Neural cell (in vitro differentiated cells): Measurements from ENCODE around the gene SLC35B2. TPM values are rescaled to one million over a fixed set of nuclear protein-coding genes. Genes with fewer than 3 reads are reported as not detected.

Experiments
- H2AFZ ChIP-seq: fragments of 200-600, 300-800 bp; sonication (generic), shearing (Covaris generic); 2 replicates; pipeline ENCODE4 v1.6.0; 2014; ENCODE audit warnings: low read depth, mild to moderate bottlenecking, antibody characterized with exemption, low read length, moderate library complexity
- H3F3A ChIP-seq: fragments of 200-600 bp; shearing (Covaris generic); 2 replicates; pipeline ENCODE4 v1.6.1; 2016; ENCODE audit warnings: mild to moderate bottlenecking, moderate library complexity, mixed read lengths, antibody characterized with exemption, low read length; ENCODE audit not compliant: insufficient read depth, poor library complexity, severe bottlenecking
- H3K27ac ChIP-seq: fragments of 200-600, 300-800 bp; sonication (generic), shearing (Covaris generic); 2 replicates; pipeline ENCODE4 v1.5.1; 2014; ENCODE audit warnings: mild to moderate bottlenecking, low read length, moderate library complexity
- H3K27me3 ChIP-seq: fragments of 300-800, 200-600 bp; sonication (generic), shearing (Covaris generic); 2 replicates; pipeline ENCODE4 v1.6.0; 2014; ENCODE audit warnings: mild to moderate bottlenecking, low read depth, low read length, moderate library complexity; ENCODE audit not compliant: insufficient read depth
- H3K36me3 ChIP-seq: fragments of 300-800, 200-600 bp; sonication (generic), shearing (Covaris generic); 2 replicates; pipeline ENCODE4 v1.5.1; 2014; ENCODE audit warnings: mild to moderate bottlenecking, antibody characterized with exemption, low read length, moderate library complexity; ENCODE audit not compliant: insufficient read depth
- H3K4me2 ChIP-seq: fragments of 300-800, 200-600 bp; sonication (generic), shearing (Covaris generic); 2 replicates; pipeline ENCODE4 v1.6.0; 2014; ENCODE audit warnings: mild to moderate bottlenecking, low read length
- H3K4me3 ChIP-seq: fragments of 300-800, 200-600 bp; sonication (generic), shearing (Covaris generic); 2 replicates; pipeline ENCODE4 v1.5.1; 2014; ENCODE audit warnings: mild to moderate bottlenecking, low read length, moderate library complexity
- H3K79me2 ChIP-seq: fragments of 200-600 bp; shearing (Covaris generic); replicated peaks from 2 replicates; pipeline ENCODE4 v1.6.0; 2014; ENCODE audit warnings: mild to moderate bottlenecking, low read length, moderate library complexity; ENCODE audit not compliant: insufficient read depth
- H3K9ac ChIP-seq: fragments of 300-800, 200-600 bp; sonication (generic), shearing (Covaris generic); 2 replicates; pipeline ENCODE4 v1.6.1; 2016; ENCODE audit warnings: mild to moderate bottlenecking, low read length, mixed read lengths
- H3K9me2 ChIP-seq: fragments of 200-600 bp; shearing (Covaris generic); 2 replicates; pipeline ENCODE4 v1.6.1; 2016; ENCODE audit warnings: mild to moderate bottlenecking, low read length, mixed read lengths; ENCODE audit not compliant: insufficient read depth
- H3K9me3 ChIP-seq: fragments of 200-600, 300-800 bp; sonication (generic), shearing (Covaris generic); 2 replicates; pipeline ENCODE4 v1.6.1; 2016; ENCODE audit warnings: mild to moderate bottlenecking, mixed run types, low read length, moderate library complexity, mixed read lengths
- H4K20me1 ChIP-seq: fragments of 200-600 bp; shearing (Covaris generic); 2 replicates; pipeline ENCODE4 v1.6.1; 2016; ENCODE audit warnings: mild to moderate bottlenecking, mixed run types; ENCODE audit not compliant: insufficient read depth
- EP300 ChIP-seq: fragments of 450-650 bp; conservative IDR thresholded peaks from 2 replicates; pipeline ENCODE4 v1.6.1; 2014; ENCODE audit warnings: antibody characterized with exemption, mild to moderate bottlenecking, moderate library complexity; ENCODE audit not compliant: poor library complexity, severe bottlenecking
- EZH2 ChIP-seq: fragments of 200-600, 300-800 bp; shearing (Covaris generic), sonication (generic); IDR thresholded peaks from 2 replicates; pipeline ENCODE4 v1.6.1; 2014; ENCODE audit warnings: antibody characterized with exemption, low read length, borderline replicate concordance, mild to moderate bottlenecking; ENCODE audit not compliant: insufficient read depth, poor library complexity, severe bottlenecking
- MXI1 ChIP-seq: fragments of 450-650 bp; conservative IDR thresholded peaks from 2 replicates; pipeline ENCODE4 v1.6.1; 2014; ENCODE audit warnings: antibody characterized with exemption, mild to moderate bottlenecking; ENCODE audit not compliant: poor library complexity, severe bottlenecking
- POLR2AphosphoS5 ChIP-seq: IDR thresholded peaks from 2 replicates; pipeline ENCODE4 v1.6.1; 2012
- RAD21 ChIP-seq: fragments of 450-650 bp; conservative IDR thresholded peaks from 2 replicates; pipeline ENCODE4 v1.6.1; 2014; ENCODE audit warnings: antibody characterized with exemption, mild to moderate bottlenecking, moderate library complexity
- SMC3 ChIP-seq: fragments of 450-650 bp; conservative IDR thresholded peaks from 2 replicates; pipeline ENCODE4 v1.6.1; 2014; ENCODE audit warnings: antibody characterized with exemption, mild to moderate bottlenecking, moderate library complexity; ENCODE audit not compliant: poor library complexity
- TAF1 ChIP-seq: IDR thresholded peaks from 2 replicates; pipeline ENCODE4 v1.6.1; 2012; ENCODE audit warnings: low read depth
- polyA plus RNA-seq: library from polyadenylated mRNA; depleted of rRNA; stranded (reverse); fragments of >200 nt; gene quantifications from 2 replicates; pipeline ENCODE4 v1.2.3, GENCODE V29; 2014
- TF ChIP-seq, protein P1 (sequence below): IDR thresholded peaks from 2 replicates; pipeline ENCODE4 v1.6.1; 2012; ENCODE audit warnings: borderline replicate concordance
- TF ChIP-seq, protein P2 (sequence below): fragments of 450-650 bp; IDR thresholded peaks from 2 replicates; pipeline ENCODE4 v1.5.1; 2014; ENCODE audit warnings: antibody characterized with exemption, mild to moderate bottlenecking, moderate library complexity; ENCODE audit not compliant: poor library complexity, severe bottlenecking

Gene SLC35B2
- polyA plus RNA-seq, 1 donor from 2014 or later = 44.5 TPM

DNA sequence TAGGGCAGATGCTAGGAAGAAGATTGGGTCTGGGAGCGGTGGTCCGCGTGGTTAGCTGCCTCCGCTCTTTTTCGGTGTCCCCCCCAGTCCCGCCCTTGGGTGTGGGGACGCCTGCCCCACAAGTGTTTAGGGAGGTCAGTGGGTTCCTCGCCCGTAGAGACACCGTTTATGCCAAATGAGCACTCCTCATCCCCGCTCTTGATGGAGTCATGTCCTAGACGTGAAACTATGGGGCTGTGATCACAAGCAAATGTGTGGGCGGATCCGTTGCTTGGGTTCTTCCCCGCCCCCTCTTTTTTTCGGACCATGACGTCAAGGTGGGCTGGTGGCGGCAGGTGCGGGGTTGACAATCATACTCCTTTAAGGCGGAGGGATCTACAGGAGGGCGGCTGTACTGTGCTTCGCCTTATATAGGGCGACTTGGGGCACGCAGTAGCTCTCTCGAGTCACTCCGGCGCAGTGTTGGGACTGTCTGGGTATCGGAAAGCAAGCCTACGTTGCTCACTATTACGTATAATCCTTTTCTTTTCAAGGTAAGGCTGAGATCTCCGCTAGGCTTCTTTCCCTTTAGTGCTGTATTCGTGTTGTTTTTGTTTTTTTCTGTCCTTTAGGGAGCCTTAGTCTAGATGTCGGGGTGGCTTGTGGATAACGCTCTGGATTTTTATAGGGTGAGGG is 10.5 kb downstream of the SLC35B2 start, which contains the start of gene HSP90AB1:
HSP90AB1 (plus strand) TSS at position 439 of the 675 bp plus-strand sequence. CDS start 1,529 bp downstream, outside the sequence.
- Histone ChIP-seq H2AFZ (peak within 1 kb of the TSS; percentile 96), H3K4me2 (peak within 1 kb of the TSS; percentile 81), H3K9me2 (no peaks in the 10 kb centered on the region), H3K79me2 (peaks cover 43% of the 10 kb centered on the region), H3K36me3 (peaks cover 14% of the 10 kb centered on the region), H3K9ac (peak within 1 kb of the TSS; percentile 93), H3K9me3 (no peaks in the 10 kb centered on the region), H3F3A (no peaks in the 10 kb centered on the region), H4K20me1 (peaks cover 5% of the 10 kb centered on the region), H3K27me3 (no peaks in the 10 kb centered on the region), H3K27ac (peak within 1 kb of the TSS; percentile 94), H3K4me3 (peak within 1 kb of the TSS; percentile 99)
- TF ChIP-seq EZH2 (no peak), POLR2AphosphoS5 (peak; percentile 100), SMC3 (no peak), EP300 (no peak), MXI1 (no peak), TAF1 (peak; percentile 95), RAD21 (no peak)
- TF ChIP-seq, protein P1, sequence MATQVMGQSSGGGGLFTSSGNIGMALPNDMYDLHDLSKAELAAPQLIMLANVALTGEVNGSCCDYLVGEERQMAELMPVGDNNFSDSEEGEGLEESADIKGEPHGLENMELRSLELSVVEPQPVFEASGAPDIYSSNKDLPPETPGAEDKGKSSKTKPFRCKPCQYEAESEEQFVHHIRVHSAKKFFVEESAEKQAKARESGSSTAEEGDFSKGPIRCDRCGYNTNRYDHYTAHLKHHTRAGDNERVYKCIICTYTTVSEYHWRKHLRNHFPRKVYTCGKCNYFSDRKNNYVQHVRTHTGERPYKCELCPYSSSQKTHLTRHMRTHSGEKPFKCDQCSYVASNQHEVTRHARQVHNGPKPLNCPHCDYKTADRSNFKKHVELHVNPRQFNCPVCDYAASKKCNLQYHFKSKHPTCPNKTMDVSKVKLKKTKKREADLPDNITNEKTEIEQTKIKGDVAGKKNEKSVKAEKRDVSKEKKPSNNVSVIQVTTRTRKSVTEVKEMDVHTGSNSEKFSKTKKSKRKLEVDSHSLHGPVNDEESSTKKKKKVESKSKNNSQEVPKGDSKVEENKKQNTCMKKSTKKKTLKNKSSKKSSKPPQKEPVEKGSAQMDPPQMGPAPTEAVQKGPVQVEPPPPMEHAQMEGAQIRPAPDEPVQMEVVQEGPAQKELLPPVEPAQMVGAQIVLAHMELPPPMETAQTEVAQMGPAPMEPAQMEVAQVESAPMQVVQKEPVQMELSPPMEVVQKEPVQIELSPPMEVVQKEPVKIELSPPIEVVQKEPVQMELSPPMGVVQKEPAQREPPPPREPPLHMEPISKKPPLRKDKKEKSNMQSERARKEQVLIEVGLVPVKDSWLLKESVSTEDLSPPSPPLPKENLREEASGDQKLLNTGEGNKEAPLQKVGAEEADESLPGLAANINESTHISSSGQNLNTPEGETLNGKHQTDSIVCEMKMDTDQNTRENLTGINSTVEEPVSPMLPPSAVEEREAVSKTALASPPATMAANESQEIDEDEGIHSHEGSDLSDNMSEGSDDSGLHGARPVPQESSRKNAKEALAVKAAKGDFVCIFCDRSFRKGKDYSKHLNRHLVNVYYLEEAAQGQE = peak; percentile 84
- TF ChIP-seq, protein P2, sequence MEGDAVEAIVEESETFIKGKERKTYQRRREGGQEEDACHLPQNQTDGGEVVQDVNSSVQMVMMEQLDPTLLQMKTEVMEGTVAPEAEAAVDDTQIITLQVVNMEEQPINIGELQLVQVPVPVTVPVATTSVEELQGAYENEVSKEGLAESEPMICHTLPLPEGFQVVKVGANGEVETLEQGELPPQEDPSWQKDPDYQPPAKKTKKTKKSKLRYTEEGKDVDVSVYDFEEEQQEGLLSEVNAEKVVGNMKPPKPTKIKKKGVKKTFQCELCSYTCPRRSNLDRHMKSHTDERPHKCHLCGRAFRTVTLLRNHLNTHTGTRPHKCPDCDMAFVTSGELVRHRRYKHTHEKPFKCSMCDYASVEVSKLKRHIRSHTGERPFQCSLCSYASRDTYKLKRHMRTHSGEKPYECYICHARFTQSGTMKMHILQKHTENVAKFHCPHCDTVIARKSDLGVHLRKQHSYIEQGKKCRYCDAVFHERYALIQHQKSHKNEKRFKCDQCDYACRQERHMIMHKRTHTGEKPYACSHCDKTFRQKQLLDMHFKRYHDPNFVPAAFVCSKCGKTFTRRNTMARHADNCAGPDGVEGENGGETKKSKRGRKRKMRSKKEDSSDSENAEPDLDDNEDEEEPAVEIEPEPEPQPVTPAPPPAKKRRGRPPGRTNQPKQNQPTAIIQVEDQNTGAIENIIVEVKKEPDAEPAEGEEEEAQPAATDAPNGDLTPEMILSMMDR = no peak

DNA sequence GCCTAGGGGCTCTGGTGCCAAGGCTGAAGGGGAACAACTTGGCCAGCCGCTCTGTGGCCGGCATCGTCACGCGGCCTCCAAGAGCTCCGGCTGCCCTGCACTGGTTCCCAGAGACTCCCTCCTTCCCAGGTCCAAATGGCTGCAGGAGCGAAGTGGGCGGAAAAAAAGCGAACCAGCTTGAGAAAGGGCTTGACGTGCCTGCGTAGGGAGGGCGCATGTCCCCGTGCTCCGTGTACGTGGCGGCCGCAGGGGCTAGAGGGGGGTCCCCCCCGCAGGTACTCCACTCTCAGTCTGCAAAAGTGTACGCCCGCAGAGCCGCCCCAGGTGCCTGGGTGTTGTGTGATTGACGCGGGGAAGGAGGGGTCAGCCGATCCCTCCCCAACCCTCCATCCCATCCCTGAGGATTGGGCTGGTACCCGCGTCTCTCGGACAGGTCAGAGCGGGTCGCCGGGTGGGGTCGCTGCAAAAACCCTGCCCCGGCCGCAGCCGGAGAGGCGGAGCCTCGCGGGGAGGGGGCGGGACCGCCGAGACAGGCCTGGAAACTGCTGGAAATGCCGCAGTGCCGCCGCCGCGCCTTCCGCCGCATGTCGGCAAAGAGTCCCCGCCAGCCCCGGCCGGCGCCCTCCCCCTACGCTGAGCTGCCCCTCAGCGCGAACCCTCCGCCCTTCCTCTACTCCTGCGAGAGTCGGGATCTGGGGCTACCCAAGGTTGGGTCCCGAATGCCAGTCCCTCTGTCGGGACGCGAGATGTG is 11.2 kb downstream of the SLC35B2 start:
- H3K27ac ChIP-seq = peak overlapping the region; percentile 94
- no peaks in the 10 kb centered on the region for H3K27me3 ChIP-seq

More for the DNA sequence above, 11.2 kb downstream of the SLC35B2 start:
- Histone ChIP-seq H3K4me2 (peak overlapping the region; percentile 49), H3K4me3 (peak overlapping the region; percentile 99), H2AFZ (peak overlapping the region; percentile 96), H3K79me2 (peaks cover 40% of the 10 kb centered on the region), H3K9me3 (no peaks in the 10 kb centered on the region), H3K9me2 (no peaks in the 10 kb centered on the region), H4K20me1 (peaks cover 5% of the 10 kb centered on the region), H3K9ac (peak overlapping the region; percentile 93), H3K36me3 (peaks cover 9% of the 10 kb centered on the region), H3F3A (no peaks in the 10 kb centered on the region)
- TF ChIP-seq EZH2 (no peak), SMC3 (peak; percentile 27), TAF1 (peak; percentile 56), MXI1 (no peak), POLR2AphosphoS5 (peak; percentile 66)
- TF ChIP-seq, protein P1 = no peak
- TF ChIP-seq, protein P2 = peak; percentile 61
